DMS79 (cell line): ENCODE measurements around the gene ANO2.
"Not testable (repeated sequence)": the region's sequence is repeated elsewhere in the genome, so short reads cannot be mapped to it uniquely, and the experiment has no call there.

Experiments used
- DNase-seq: peaks from one replicate; lab custom pipeline; 2025; lab: John Stamatoyannopoulos, UW

Gene ANO2

DNA sequence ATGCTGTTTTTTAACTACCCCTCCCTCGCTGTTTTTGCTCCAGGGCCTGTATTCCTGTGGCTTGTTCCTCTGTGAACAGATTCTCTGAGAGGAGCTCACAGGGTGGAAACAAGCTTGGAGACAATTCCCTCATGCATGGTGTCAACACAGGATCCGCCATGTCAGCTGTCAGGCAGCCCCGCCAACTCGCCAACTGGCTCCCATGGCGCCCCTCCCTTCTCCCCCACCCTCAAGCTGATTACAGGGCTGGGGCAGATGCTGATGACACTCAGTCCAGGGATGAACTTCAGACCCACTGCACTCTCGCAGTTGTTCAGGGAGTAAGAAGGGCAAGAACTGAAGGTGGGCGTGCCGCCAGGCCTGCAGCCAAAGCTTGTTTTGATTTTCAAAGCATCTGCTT is 283.2 kb downstream of the ANO2 start:
- no peak for DNase-seq

DNA sequence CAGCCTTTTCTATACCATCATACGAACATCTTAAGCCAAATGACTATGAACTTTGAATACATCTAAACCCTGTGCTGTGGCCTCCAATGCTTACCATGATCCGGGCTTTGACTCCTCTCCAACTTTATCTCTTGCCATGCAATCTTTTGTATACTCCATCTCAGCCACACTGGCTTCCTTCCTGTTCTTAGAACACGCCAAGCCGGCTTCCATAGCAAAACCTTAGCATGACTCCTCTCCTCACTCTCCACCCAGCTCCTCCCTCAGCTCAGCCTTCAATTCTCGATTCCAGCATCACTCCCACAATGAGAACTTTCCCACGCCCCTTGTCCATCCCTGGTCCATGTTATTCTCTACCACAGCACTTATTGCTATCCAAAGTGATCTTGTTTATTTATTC is 284.8 kb downstream of the ANO2 start:
- no peak for DNase-seq

DNA sequence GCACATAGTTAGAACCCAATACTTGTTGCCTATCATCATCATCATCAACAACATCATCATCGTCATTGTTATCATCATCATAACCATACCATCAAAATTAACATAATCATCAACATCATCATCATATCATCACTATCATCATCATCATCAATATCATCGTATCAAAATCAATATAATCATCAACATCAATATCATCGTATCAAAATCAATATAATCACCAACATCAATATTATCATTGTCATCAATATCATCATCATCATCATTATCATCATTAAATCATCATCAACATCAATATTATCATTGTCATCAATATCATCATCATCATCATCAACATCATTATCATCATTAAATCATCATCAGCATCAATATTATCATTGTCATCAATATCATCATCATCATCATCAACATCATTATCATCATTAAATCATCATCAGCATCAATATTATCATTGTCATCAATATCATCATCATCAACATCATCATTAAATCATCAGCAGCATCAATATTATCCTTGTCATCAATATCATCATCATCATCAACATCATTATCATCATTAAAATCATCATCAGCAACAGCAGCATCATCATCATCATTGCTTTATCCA is 286.6 kb downstream of the ANO2 start:
- DNase-seq: not testable (repeated sequence)

DNA sequence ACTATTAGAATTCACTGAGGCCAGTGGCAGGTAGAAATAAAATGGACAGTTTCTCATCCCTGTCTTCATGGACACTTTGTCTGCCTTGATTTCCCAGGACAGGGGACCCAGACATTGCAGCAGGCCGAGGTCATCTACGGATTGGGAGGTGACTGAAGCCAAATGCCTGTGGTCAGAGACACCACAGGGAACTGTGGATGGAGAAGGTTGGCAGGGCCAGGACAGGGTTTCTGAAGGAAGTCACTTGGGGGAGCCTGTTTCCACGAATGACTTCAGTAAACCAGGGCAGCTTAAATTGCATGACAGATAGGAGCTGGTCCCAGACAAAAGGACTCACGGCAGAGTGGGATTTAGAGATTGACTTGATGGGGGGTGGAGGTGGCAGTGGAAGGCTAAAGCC is 288.2 kb downstream of the ANO2 start:
- no peak for DNase-seq

DNA sequence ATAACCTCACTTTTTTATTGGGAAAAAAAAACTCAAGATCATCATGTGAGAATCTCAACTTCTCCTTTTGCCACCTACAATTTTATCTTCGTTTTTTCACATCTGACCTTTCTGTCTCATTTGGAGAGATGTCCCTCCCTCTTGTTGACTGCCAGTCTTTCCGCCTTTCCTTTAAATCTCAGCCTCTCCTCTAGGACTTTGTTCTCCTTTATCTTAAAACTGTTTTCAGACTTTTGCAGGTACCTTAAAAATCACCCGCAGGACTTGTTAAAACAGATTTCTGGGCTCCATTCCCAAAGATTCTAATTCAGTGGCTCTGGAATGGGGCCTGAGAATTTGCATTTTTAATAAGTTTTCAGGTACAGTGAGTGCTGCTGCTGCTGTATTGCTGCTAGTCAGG is 289.9 kb downstream of the ANO2 start:
- DNase-seq: no peak

DNA sequence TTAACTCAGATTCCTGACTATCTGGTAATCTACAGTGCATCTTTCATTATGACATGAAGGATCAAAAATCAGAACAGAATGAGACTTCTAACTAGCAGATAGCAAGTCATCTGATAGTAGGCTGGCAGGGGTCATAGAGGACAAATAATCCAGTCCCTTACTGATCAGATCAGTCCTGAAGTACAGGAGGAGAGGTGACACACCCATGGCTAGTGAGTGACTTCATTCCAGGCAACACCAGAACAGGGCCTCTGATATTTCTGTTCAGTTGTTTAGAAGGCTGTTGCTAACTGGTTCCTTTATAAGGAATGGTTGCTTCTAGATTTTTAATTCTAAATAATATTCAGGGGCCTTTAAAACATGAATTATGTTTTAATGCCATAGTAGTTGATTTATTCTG is 291.0 kb downstream of the ANO2 start:
- no peak for DNase-seq

DNA sequence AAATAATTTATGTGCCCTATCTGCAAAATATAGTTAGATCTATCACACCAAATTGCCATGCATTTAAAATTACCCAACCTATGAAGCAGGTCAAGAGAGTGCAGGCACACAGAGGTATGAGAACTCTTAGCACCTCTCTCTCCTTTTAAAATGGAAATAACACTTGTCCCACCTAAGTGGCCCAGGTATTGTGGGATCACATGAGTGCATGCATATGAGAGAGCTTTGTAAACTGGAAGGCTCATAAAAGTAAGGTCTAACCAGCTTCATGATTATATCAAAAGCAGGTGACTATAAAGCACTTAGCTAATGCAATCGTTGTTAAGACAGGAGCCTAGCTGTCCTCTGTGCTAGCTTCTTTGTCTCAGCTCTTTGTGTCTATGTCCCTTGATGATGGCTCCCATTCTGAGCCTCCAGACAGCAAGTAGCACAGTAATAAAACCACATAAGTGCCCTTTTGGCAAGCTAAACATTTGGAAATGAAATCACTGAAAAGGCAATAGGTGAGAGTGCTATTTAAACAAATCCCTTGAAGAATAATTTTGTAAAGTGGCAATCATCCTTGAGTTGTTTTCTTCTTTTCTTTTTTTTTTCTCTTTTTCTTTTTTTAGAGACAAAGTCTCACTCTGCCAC is 294.1 kb downstream of the ANO2 start:
- DNase-seq: peak; percentile 100

DNA sequence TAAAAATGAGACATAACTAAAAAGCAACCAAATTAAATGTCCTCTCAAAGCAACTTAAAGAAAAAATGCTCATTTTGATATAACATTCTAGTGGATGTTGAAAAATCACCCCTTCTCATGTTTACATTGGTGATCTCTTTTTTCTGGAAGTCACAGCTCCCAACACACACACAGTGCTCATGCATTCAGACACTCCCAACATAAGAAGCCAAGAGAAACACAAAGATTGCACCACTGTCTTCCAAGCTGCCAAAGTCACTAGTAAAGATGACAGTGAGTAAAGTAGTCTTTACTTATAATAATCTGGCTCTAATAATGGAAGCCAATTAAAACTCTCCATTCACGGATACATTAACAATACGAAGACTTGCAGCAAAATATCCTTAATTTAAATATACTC is 294.8 kb downstream of the ANO2 start:
- DNase-seq: no peak

DNA sequence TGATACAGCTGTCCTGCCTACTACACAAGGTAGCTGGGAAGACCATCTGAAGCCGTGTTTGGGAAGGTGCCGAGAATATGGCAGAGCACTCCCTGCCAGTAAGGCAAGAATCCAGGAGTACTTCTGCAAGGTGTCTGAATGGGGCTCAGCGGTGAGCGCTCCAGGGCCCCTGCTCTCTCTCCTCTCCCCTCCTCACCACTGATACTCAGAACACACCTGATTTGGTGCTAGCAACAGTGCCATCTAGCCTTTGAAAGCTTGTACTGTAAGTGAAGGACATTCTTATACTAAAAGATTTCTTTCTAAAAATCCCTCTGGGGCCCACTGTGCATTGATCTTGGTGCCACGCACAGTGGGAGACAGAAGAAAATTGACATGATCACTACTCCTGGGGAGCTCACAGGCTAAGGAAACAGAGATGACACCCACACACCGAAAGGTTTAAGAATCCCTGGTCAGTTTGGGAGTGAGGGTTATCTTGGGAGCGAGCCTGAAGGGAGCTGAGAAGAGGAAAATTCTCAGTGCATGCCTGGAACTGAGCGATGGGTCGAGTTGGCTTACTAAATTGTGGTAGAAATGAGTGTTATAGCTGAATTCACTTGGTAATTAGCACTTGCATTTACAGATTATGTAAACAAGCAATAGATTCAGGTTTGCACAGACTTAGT is 296.2 kb downstream of the ANO2 start:
- DNase-seq: peak; percentile 71

DNA sequence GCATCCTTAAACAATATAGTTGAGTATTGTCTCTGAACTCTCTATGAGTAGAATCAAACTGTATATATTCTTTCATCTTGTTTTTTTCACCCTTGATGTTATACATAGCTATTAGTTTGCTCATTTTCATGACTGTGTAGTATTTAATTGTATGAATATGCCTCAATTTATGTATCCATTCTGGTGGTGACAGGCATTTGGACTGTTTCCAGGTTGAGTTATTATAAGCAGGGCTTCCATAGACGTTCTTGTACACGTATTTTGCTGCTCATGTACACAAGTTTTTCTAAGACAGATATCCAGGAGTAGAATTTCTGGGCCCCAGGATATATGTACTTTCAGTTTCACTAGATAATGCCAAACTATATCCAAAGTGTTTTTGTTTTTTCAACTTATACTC is 301.8 kb downstream of the ANO2 start:
- DNase-seq: no peak

DNA sequence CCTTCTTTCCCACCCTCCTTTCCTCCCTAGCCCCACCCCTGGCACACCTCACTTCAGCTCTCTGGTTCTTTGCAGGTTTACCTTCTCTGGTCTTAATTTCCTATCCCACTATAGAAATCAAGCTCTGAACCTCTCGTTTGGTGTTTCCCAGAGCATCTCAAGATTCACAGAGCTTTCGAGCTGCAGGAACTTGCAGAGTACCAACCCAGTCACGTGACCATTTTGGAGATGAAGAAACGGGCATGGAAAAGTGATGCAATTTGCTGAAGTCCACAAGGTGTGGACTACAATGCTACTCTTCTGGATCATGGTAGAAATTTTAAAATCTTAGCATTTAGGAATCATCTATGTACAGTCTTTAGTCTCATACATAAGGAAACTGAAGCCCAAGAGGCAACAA is 307.4 kb downstream of the ANO2 start:
- no peak for DNase-seq

DNA sequence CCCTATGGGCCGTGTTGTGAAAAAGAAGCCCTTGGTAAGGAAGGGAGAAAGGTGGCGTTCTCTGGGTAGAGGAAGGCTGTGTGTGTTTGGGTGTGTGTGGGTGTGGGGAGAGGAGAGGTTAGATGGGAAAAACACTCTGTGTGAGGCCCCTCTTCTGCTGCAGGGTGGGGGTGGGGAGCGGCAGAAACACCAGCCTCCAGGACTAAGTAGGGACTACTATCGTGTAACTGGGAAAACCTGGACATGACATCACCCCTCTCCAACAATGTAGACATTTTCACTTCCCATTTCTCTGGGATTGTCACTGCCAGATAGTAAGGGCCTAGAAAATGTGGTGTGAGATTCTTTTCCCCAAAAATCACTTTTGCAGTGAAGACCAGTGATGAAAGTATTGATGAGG is 308.2 kb downstream of the ANO2 start:
- DNase-seq: no peak

DNA sequence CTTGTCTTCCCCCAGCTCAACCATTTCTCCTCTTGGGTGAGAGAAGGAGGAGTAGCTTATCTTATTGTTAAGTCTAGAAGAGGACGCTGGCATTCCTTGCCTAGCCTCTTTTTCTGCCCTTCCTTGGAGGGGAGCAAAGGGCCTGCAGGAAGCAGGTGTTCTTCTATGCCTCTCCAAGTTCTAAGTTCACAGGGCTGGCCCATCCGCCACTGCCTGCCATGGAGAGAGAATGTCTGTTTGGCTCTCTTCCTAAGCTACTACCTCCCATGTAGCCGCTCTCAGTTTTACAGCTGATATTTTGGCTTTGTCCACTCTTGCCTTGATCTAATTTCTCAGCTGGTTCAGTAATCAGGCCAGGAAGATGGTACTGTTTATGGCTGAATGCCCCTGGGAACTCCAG is 312.0 kb downstream of the ANO2 start:
- DNase-seq: no peak

DNA sequence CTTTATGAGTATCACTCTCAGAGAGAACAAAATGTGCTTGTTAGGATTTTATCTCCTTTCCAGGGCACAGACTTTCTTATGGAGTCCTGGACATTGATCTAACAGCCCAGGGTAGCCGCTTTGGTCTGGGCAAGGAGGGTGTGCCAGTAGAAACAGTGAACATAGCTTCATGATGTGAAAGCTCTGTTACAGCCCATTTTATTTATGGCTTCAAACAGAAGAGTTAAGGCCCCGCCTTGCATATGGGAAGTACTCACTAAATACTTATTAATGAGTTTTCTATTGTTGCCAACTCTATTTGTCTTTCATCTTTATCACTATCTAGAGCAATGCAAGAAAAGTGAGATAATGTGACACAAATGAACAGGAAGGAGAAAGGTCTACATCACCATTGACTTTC is 312.6 kb downstream of the ANO2 start:
- no peak for DNase-seq

DNA sequence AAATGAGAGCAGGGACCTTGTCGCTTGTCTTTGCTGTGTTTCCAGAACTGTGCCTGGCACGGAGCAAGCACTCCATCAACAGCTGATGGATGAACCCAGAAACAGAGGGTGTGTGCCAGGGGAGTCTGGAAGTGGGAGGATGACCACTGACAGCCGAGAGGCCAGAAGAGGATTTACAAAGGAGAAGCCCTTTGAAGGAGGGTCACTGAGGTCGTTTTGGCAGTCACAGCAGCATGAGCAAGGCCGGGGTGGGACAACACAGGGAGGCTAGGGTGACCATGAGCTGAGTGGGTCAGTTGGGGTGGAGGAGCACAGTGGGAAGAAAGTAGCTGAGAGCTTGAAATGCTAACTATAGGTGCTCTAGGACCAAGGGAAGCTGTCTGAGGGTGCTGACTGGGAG is 313.6 kb downstream of the ANO2 start:
- no peak for DNase-seq

DNA sequence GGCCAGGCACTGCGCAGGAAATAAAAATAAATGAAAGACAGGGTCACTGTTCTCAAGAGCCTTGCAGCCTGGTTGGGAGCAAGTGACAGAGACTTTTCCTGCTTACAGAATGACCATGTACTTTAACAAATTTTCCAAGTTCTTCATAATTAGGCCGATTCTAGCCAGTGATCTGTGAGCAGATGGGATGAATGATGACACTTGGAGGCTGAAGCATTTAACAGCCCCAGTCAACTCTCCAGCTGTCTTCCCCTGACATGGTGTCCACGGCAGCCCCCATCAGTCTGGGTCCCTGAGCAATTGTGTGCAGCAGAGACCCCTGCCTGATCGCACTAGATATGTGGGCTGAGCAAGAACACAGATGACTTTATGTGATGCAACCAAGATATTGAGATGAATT is 314.3 kb downstream of the ANO2 start:
- DNase-seq: no peak

DNA sequence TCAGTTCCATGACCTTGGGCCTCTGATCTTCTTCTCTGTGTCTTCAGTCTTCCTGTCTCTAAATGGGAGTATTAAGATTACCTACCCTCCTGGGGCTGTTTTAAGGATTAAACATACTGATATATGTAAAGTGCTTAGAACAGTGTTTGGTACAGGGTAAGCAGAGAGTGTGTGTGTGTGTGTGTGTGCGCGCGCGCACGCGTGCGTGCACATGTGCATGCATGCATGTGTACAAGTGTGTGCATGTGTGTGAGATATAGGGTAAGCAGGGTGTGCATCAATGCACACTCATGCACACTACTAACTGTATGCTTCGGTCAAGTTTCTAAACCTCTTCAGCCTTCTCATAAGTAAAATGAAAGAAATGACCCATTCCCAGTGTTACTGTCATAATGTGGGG is 316.6 kb downstream of the ANO2 start:
- DNase-seq: no peak

DNA sequence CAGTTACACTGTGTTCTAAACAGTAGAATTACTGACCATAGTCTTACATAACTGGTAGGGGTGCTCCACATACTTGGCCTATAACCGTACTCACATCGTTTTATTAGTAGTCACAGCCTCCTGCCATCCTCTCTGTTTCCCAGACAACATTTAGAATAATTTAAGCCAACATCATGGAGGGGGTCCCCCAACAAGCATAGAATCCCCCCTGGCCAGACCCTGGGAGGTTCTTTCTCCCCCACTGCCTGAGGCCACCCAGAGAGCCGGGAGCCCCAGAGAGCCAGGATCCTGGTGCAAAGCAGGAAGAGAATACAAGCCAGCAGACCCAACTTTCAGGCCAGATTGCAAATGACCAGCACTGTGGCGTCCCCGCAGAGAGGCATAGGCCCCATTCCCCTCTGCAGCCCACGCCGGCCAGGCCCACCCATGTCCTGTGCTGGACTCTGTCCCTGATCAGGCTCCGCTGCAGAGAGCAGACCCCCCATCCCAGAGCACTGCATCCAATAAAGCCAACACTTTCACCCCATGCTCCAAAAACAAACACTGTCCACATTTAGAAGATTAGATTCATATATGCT is 317.9 kb downstream of the ANO2 start:
- DNase-seq: no peak

DNA sequence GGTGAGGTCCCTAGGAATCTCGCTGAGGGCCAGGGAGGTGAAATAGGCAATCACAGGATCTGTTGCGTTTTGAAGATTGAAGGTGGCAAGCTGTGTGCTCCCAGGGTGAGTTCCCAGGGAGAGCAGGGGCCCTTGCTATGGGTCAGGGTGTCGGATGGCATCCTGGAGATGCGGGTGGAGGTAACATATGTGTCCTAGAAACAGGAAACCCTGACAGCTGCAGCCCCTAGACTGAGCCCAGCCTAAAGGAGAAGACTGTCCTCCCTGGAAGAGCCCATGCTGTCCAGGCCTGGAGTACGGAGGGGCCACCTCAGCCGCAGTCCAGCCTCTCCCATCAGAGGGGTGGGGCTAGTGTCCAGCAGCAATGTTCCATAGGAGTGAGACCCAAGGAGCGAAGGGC is 318.9 kb downstream of the ANO2 start:
- DNase-seq: no peak

DNA sequence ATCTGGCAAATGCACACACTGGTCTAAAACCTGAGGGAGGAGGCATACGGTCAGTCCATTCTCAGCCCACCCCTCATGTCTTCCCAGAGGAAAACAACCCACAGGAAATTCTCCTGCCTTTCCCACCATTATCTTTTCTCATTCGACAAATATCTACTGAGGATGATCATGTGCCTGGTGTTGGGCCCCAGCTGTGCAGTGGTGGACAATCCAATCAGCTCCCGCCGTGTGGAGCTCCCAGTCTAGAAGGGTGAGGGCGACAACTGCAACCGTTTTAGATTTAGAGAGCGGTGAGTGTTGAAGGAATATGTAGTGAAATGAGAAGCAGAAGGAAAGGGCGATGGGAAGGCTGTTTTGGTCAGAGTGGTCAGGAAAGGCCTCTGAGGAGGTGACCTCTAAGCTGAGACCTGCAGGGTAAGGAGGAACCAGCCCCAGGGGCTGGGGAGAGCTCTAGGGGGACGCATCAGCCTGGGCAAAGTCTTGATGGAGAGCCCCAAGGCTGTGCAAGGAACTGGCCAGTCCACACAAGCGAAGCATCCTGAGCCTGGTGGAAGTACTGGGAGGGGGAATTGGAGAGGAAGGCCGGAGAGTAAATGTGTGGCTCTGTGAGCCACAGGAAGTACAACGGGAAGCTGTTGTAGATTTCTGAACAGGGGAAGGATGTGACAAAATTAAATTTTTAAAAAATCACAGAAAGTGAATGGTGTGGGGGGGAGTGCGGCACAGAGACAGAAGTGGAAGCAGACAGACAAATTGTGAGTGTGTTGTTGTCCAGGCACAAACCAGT is 320.4 kb downstream of the ANO2 start:
- DNase-seq: no peak

DNA sequence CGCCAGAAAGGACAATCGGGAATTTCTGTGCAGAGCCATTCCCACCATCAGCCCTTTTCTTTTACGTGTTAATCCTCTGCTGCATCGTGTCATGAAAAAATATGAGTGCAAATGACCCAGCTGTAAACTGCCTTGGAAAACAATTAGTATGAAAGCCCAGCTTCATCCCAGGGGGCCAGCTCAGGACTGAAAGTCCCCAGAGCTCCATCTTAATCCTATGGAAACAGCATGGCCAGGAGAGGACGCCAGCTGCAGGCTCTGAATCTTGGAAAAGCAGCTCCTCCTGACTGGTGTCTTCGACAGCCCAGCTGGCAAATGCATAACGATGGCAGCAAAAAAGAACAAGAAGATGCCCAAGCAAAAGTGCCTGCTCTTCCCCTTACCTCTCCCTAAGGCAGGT is 321.6 kb downstream of the ANO2 start:
- no peak for DNase-seq

DNA sequence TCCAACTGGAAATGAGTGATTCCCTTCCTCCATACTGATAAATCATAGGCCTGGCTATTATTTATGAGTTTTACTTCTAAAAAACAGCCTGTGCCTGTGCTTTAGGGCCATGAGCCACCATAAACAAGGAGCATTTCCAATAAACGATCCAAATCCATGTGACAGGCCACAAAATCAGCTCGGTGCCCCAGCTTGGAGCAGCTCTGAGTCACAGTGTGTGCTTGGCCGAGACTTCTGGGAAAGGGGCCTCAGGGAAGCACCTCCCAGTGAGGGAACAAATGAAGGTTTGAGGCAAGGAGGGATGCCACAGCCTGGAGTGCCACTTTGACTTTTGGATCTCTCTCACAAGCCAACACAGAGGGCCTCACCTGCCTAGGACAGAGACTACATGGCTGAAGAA is 322.8 kb downstream of the ANO2 start:
- no peak for DNase-seq

DNA sequence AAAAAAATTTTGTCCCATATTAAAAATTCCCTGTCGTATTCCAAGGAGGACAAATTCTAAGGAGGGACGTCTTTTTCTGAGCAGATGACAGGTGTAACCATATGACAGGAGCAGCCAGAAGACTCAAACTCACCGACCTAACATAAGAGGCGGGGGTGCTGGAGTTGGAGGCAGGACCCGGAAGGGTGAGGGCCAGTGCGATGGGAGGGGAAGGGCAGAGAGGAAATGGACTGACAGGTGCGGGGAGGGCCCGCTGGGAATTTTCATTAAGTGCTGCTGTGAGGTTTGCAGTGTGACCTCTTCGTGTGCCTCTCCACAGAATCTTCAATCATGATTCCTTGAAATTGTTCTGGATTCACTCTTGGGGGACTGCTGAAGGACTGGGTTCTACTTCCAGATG is 323.7 kb downstream of the ANO2 start:
- DNase-seq: no peak
